ENCODE results near the gene CD7.

The CD7 gene

DNA sequence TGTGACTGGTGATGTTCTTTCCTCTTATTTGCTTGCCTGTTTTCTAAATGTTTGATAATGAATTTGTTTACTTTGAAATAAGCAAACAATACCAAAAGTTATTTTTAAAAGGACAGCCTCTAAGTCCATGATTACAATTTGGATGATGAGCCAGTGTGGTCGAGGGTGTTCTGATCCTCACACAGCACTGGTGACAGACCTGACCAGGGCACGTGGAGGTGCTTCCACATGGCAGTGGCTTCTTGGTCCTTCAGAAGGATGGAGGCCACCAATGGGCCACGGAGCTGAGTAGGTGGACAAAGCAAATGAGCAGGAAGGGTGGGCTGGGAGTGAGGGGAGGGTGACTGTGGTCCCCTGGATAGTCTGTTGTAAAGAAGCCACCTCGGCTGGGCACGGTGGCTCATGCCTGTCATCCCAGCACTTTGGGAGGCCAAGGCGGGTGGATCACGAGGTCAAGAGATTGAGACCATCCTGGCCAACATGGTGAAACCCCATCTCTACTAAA lies 37.4 kb upstream of the CD7 start:
- H3K36me3 ChIP-seq (ENCODE audit: insufficient read depth): no peaks in the 10 kb centered on the region
- no peak overlapping the region for H2AFZ ChIP-seq (ENCODE audit: low read depth)
- H3K4me3 ChIP-seq (IDR thresholded peaks at IDR 0.05; ENCODE audit: insufficient read depth, low read depth, low read length): no peak overlapping the region
- H4K20me1 ChIP-seq (ENCODE audit: insufficient read depth): no peaks in the 10 kb centered on the region
- no peak overlapping the region for H3K4me2 ChIP-seq
- peaks cover 87% of the 10 kb centered on the region for H3K4me1 ChIP-seq (ENCODE audit: low read depth, poor library complexity, severe bottlenecking)
- no peaks in the 10 kb centered on the region for H3K79me2 ChIP-seq (ENCODE audit: insufficient read depth, low read depth)
- no peak overlapping the region for H3K9ac ChIP-seq
- TF ChIP-seq CTCF (conservative IDR thresholded peaks at IDR 0.05; ENCODE audit: low read depth, low read length): no peak
- H3K27me3 ChIP-seq (ENCODE audit: insufficient read depth, low read depth): no peaks in the 10 kb centered on the region; the same call in 1 of the 2 replicates
- no peak overlapping the region for H3K27ac ChIP-seq

DNA sequence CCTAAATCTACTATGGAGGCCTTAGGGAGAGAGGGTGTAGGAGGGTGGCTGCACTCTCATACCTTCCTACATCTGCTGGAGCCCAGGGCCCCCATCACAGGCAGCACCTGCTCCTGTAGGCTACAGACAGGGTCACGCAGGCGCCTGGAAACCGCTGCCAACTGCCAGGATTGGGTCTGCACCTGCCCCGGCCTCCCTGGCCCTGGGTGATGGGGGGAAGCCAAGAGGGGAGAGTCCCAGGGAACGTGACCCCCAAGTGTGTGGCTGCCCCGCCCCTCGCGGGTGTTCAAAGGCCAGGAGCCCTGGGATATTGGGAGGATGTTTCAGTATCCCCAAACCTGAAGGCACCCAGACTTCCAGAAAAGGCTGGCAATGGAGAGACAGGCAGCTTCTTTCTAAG lies 36.1 kb upstream of the CD7 start:
- Histone ChIP-seq H4K20me1 (ENCODE audit: insufficient read depth) (no peaks in the 10 kb centered on the region), H3K36me3 (ENCODE audit: insufficient read depth) (no peaks in the 10 kb centered on the region), H3K79me2 (ENCODE audit: insufficient read depth, low read depth) (no peaks in the 10 kb centered on the region), H2AFZ (ENCODE audit: low read depth) (no peak overlapping the region), H3K4me3 (IDR thresholded peaks at IDR 0.05; ENCODE audit: insufficient read depth, low read depth, low read length) (no peak overlapping the region), H3K27ac (no peak overlapping the region), H3K4me1 (ENCODE audit: low read depth, poor library complexity, severe bottlenecking) (peaks cover 91% of the 10 kb centered on the region), H3K9ac (no peak overlapping the region), H3K4me2 (no peak overlapping the region), H3K27me3 (ENCODE audit: insufficient read depth, low read depth) (no peaks in the 10 kb centered on the region)
- no peak for TF ChIP-seq CTCF (conservative IDR thresholded peaks at IDR 0.05; ENCODE audit: low read depth, low read length)

DNA sequence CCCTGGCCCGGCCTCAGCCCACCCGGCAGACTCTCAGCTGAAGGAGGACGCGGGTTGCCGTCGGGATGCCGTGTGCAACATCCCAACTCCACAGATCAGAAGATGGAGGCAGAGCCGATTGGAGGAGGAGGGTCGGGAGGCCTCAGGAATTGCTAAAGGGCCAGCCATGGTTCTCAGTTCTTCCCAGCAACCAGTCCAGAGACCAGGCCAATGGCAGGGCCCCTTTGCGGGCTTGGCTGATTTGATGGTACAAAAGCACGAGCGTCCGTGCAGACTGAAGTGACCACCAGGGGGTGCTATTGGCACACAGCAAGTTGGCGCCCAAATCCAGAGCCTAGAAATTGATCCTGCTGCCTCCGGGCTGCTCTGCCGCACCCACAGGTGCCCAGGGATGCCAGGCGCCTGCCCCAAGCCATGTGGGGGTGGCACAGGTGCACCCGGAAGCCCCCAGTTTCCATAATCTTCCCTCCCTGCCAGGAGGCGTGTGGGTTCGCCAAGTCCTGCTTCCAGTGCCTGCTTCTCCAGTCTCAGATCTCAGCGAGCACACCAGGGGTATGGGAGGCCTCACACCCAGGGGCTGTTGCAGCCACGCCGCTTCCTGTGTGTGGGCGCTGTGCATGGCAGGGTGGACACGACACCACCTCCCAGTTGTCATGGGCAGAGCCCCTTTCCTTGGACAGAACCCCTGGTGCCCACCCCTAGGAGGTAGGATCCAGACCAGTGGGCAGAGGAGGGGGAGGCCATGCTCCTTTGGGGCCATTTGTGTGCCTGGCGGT lies 34.5 kb upstream of the CD7 start:
- peak overlapping the region; percentile 90 for H3K4me2 ChIP-seq
- peak overlapping the region; percentile 91 for H3K27ac ChIP-seq
- peak overlapping the region; percentile 71 for H2AFZ ChIP-seq (ENCODE audit: low read depth)
- H3K36me3 ChIP-seq (ENCODE audit: insufficient read depth): no peaks in the 10 kb centered on the region
- H3K9ac ChIP-seq: peak overlapping the region; percentile 58; the same call in 1 of the 2 replicates
- no peaks in the 10 kb centered on the region for H4K20me1 ChIP-seq (ENCODE audit: insufficient read depth)
- H3K27me3 ChIP-seq (ENCODE audit: insufficient read depth, low read depth): no peaks in the 10 kb centered on the region
- H3K4me3 ChIP-seq (IDR thresholded peaks at IDR 0.05; ENCODE audit: insufficient read depth, low read depth, low read length): no peak overlapping the region
- TF ChIP-seq CTCF (conservative IDR thresholded peaks at IDR 0.05; ENCODE audit: low read depth, low read length): peak; percentile 97
- H3K79me2 ChIP-seq (ENCODE audit: insufficient read depth, low read depth): no peaks in the 10 kb centered on the region
- peaks cover 82% of the 10 kb centered on the region for H3K4me1 ChIP-seq (ENCODE audit: low read depth, poor library complexity, severe bottlenecking)

GRCh38 chr17:82351254-82351712 lies 33.9 kb upstream of the CD7 start:
- H3K4me3 ChIP-seq (IDR thresholded peaks at IDR 0.05; ENCODE audit: insufficient read depth, low read depth, low read length): no peak overlapping the region
- H3K27me3 ChIP-seq (ENCODE audit: insufficient read depth, low read depth): no peaks in the 10 kb centered on the region
- H3K79me2 ChIP-seq (ENCODE audit: insufficient read depth, low read depth): no peaks in the 10 kb centered on the region
- TF ChIP-seq CTCF (conservative IDR thresholded peaks at IDR 0.05; ENCODE audit: low read depth, low read length): no peak
- H4K20me1 ChIP-seq (ENCODE audit: insufficient read depth): no peaks in the 10 kb centered on the region
- H3K4me1 ChIP-seq (ENCODE audit: low read depth, poor library complexity, severe bottlenecking): peaks cover 75% of the 10 kb centered on the region
- peak overlapping the region; percentile 58; the same call in 1 of the 2 replicates for H3K9ac ChIP-seq
- H2AFZ ChIP-seq (ENCODE audit: low read depth): peak overlapping the region; percentile 71
- H3K36me3 ChIP-seq (ENCODE audit: insufficient read depth): no peaks in the 10 kb centered on the region
- H3K27ac ChIP-seq: peak overlapping the region; percentile 91
- peak overlapping the region; percentile 90 for H3K4me2 ChIP-seq
